Pancreas (tissue), 10 donors: ENCODE data around the gene MAPK11. TPM values are rescaled to one million over a fixed set of nuclear protein-coding genes. Genes with fewer than 3 reads are reported as not detected.

Experiments used
- ATAC-seq, 4 donors: fragments of 200-7000 bp; cut with Tn5 transposase; one replicate each; pipeline versions ENCODE4 v1.8.0 to v1.9.1; 2020; ENCODE audit warnings: mild to moderate bottlenecking in 4 of 4, moderate library complexity in 4 of 4
- DNase-seq, 6 donors: peaks; one replicate each; pipeline ENCODE4 v3.0.0-alpha.2; 2020
- FAIRE-seq: peaks from 2 replicates; lab custom pipeline; 2012; peaks lifted over from hg19 to GRCh38; lab: Jason Lieb, UNC
- H3K27ac ChIP-seq, 4 donors: fragments of 200-600 bp; sonication (generic); 1 replicate in 3 of 4; 2 replicates in 1 of 4; pipeline versions ENCODE4 v1.5.0 to v1.8.0; 2020
- H3K27me3 ChIP-seq, 4 donors: fragments of 200-600 bp; one replicate each; pipeline ENCODE4 v1.8.0; 2021
- H3K36me3 ChIP-seq, 3 donors: fragments of 200-600 bp; sonication (generic) in 1 of 3; one replicate each; pipeline versions ENCODE4 v1.5.0 to v1.8.0; 2020 to 2021
- H3K4me1 ChIP-seq, 3 donors: fragments of 200-600 bp; one replicate each; pipeline ENCODE4 v1.8.0; 2021
- H3K4me3 ChIP-seq, 4 donors: fragments of 200-600 bp; sonication (generic) in 2 of 4; one replicate each; pipeline versions ENCODE4 v1.5.0 to v1.8.0; 2020 to 2021
- H3K9me3 ChIP-seq, 4 donors: fragments of 200-600 bp; one replicate each; pipeline ENCODE4 v1.8.0; 2021
- WGBS, 2 donors: extraction: QIAGEN DNeasy Blood & Tissue Kit; methylation state at CpG; one replicate each; pipeline ENCODE4 v1.1.7; 2013; 5-methylcytosine and 5-hydroxymethylcytosine counted together
- intact Hi-C, 3 donors: fragments of 100-400 bp; cut with DNase I; formaldehyde crosslinking; loops; one replicate each; pipeline versions ENCODE4 v1.11.1 to v1.14.2; 2022
- polyA plus RNA-seq, 2 donors: library from polyadenylated mRNA; stranded (reverse); fragments of 200-250 nt; gene quantifications; one replicate each; pipeline ENCODE4 v1.2.3, GENCODE V29; 2013
- total RNA-seq, 6 donors: library from RNA; stranded (reverse); fragmentation: NEBNext Ultra II Directional in 4 of 6; extraction: Animal tissue kit (Norgen Biotek cat#: 25700) in 4 of 6; gene quantifications; one replicate each; pipeline versions ENCODE4 v1.2.1 to v1.2.4, GENCODE V29; 2021 to 2023
- TF ChIP-seq, protein P1 (sequence below), 4 donors: fragments of 200-600 bp; sonication (generic) in 3 of 4; IDR thresholded peaks; one replicate each; pipeline versions ENCODE4 v1.5.0 to v1.8.0; 2021; ENCODE audit warnings: antibody characterized with exemption in 4 of 4
- donor health status: healthy with polysubstance abuse.
- donor health status: DM: no; HTN: no; CAD: no; lungs with moderate emphysema.
- donor health status: DM: no; HTN: no; CAD: no.
- donor health status: control.
- donor health status: control.
- donor health status: Bipolar disorder and iron deficiency.
- donor health status: DM: yes; HTN: yes; CAD: no.
- donor health status: DM: no; HTN: no; CAD: no.
- donor health status: DM: no; HTN: no; CAD: no.
- donor health status: DM: yes; HTN: yes; CAD: no.

Gene MAPK11
- total RNA-seq, result 1 to 10 TPM; 1.3 to 3.7 (median 2.3) TPM
- polyA plus RNA-seq, result 10 to 100 TPM; 13.2 to 22.2 TPM

DNA sequence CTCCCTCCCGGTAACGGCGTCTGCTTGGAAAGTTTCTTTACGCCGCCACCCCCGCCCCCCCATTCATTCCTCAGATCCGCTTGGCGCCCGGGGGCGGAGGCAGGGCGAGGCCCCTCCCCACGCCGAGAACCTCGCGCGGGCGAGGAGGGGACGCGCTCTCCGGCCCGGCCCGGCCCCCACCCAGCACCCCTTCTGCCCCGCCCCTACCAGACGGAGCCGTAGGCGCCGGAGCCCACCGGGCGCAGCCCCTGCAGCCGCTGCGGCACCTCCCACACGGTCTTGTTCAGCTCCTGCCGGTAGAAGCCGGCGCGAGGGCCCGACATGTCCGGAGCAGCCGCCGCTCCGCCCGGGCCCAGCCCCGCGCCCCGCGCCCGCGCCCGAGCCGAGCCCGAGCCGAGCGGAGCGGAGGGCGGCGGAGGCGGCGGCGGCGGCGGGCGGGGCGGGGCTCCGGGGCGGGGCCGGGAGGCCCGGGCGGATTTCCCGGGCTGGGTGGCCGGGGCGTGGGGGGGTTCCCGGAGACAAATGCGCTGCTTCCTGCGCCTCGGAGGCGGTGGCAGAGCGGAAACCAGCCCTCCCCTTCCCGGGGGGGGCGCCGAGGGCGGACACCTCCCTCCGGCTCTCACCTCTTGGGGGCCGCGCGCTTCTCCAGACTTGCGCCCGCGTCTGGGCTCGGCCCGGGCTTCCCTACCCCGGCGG, at the start of gene MAPK11:
Gene MAPK11 (minus strand): TSS at position 411 of the 696 bp plus-strand sequence. CDS start 88 bp downstream, at position 323.
- H3K36me3 ChIP-seq, result peaks cover 0 to 3% (median 2%) of the 10 kb centered on the region in 3 donors
- WGBS, 2 donors, result 2% methylated on average over 52 to 92 of the region's 92 CpGs
- TF ChIP-seq, protein P1, sequence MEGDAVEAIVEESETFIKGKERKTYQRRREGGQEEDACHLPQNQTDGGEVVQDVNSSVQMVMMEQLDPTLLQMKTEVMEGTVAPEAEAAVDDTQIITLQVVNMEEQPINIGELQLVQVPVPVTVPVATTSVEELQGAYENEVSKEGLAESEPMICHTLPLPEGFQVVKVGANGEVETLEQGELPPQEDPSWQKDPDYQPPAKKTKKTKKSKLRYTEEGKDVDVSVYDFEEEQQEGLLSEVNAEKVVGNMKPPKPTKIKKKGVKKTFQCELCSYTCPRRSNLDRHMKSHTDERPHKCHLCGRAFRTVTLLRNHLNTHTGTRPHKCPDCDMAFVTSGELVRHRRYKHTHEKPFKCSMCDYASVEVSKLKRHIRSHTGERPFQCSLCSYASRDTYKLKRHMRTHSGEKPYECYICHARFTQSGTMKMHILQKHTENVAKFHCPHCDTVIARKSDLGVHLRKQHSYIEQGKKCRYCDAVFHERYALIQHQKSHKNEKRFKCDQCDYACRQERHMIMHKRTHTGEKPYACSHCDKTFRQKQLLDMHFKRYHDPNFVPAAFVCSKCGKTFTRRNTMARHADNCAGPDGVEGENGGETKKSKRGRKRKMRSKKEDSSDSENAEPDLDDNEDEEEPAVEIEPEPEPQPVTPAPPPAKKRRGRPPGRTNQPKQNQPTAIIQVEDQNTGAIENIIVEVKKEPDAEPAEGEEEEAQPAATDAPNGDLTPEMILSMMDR (IDR thresholded peaks at IDR 0.05), result no peak
- no peaks in the 10 kb centered on the region for H3K9me3 ChIP-seq
- H3K4me3 ChIP-seq, result peak within 1 kb of the TSS; percentile 19 to 49 (median 30)
- peak in 2 of 6 donors; percentile 32 to 72 for DNase-seq
- peaks cover 26 to 30% (median 29%) of the 10 kb centered on the region in 3 donors for H3K4me1 ChIP-seq
- H3K27ac ChIP-seq, result no peak within 1 kb of the TSS
- no peaks in the 10 kb centered on the region for H3K27me3 ChIP-seq
- FAIRE-seq, result no peak
- intact Hi-C loops, result loop anchor here in 2 of 3 donors (10.0 kb wide), 2 partner anchors 55 to 345 kb away; partner anchors contain the start of gene DENND6B (in 1 of the 2)
- ATAC-seq, result peak in 3 of 4 donors; percentile 29 to 45 (median 32)

DNA sequence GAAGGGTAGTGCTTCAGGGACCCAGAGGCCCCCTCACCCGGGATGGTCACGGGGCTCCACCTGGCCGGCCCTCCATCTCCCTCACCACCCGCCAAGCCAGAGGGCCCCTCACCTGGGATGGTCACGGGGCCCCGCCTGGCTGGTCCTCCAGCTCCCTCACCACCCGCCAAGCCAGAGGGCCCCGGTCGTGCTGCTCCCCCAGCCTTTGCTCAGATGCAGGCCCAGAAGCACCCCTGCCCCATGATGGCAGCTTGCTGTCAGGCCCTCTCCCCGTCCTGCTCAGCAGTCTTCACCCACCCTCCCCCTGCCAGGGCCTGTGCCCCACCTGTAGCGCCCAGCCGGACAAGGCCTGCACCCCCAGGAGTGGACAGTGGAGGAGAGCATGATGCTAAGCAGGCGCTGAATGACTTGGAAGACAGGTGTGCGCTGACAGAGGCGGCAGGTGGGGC, 49.3 kb upstream of the MAPK11 start:
- DNase-seq, result peak in 1 of 6 donors; percentile 27
- WGBS, 2 donors, result 84% methylated on average over 14 to 15 of the region's 15 CpGs
- no peak overlapping the region for H3K27ac ChIP-seq
- no peak for FAIRE-seq
- no peaks in the 10 kb centered on the region for H3K9me3 ChIP-seq
- intact Hi-C loops, result no loop called here
- H3K36me3 ChIP-seq, result no peaks in the 10 kb centered on the region
- no peaks in the 10 kb centered on the region for H3K27me3 ChIP-seq
- TF ChIP-seq, protein P1 (IDR thresholded peaks at IDR 0.05), result no peak
- ATAC-seq, result no peak
- no peak overlapping the region for H3K4me3 ChIP-seq
- no peaks in the 10 kb centered on the region for H3K4me1 ChIP-seq

- intact Hi-C loops, result no loop called here
- no peak for FAIRE-seq
- H3K9me3 ChIP-seq, result no peaks in the 10 kb centered on the region
- H3K27me3 ChIP-seq, result no peaks in the 10 kb centered on the region
- TF ChIP-seq, protein P1 (IDR thresholded peaks at IDR 0.05), result no peak
- no peak overlapping the region for H3K27ac ChIP-seq
- no peak for ATAC-seq
- DNase-seq, result no peak
- WGBS, 2 donors, result 82 to 86% methylated on average over 21 of the region's 21 CpGs
- H3K4me3 ChIP-seq, result no peak overlapping the region
- no peaks in the 10 kb centered on the region for H3K36me3 ChIP-seq
- no peaks in the 10 kb centered on the region for H3K4me1 ChIP-seq
Observed at GRCh38 chr22:50318698-50319411, 48.7 kb upstream of the MAPK11 start.

DNA sequence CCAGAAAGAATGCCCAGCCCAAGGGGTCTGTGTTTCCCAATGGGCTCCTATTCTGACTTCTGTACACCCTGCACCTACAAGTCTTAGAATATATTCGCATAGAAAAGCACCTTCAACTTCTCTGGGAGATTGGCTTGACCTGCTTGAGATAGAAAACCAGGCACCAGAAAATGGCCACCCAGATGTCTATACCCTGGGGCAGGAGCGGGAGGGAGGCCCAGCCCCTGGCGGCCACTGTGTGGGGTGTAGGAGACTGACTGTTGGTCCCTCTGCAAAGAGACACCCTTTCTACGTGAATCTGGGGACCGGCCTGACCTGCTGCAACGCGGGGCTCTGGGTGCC, 48.1 kb upstream of the MAPK11 start:
- H3K9me3 ChIP-seq, result no peaks in the 10 kb centered on the region
- H3K36me3 ChIP-seq, result no peaks in the 10 kb centered on the region
- H3K27me3 ChIP-seq, result no peaks in the 10 kb centered on the region
- no peak overlapping the region for H3K4me3 ChIP-seq
- no peak for DNase-seq
- H3K27ac ChIP-seq, result no peak overlapping the region
- intact Hi-C loops, result no loop called here
- TF ChIP-seq, protein P1 (IDR thresholded peaks at IDR 0.05), result no peak
- H3K4me1 ChIP-seq, result no peaks in the 10 kb centered on the region
- ATAC-seq, result no peak
- 89 to 90% methylated on average over 7 of the region's 7 CpGs for WGBS, 2 donors
- no peak for FAIRE-seq
